Measurements from ENCODE around the gene SLC5A12.

SLC5A12 gene

DNA sequence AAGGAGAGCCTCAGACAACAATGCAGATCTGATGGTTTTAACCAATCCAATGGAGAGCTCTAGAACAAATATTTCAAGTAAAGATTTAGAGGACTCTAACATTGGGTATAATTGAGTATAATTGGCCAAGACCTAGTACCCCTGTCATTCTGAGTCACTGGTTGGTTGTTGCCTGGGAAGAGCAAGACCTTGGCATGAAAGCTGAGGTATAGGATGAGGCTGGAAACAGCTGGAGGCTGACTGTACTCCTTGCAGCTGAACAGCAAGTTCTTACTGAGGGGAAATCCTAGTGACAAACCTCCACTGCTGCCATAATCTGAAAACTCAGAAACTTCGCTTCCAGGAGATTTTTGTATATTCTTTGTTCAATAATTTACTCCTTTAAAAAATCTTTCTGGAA is 95.5 kb downstream of the SLC5A12 start:
- Histone ChIP-seq H3K4ac (ENCODE audit: low read length) (no peak overlapping the region), H3K4me1 (ENCODE audit: control insufficient read depth in 2 of 2, insufficient read depth in 1 of 2, low read depth in 1 of 2, low read length in 2 of 2) (no peaks in the 10 kb centered on the region), H2BK12ac (ENCODE audit: low read length) (no peak overlapping the region), H2BK5ac (ENCODE audit: low read length) (no peak overlapping the region), H2BK15ac (ENCODE audit: low read length) (no peak overlapping the region), H4K91ac (ENCODE audit: low read depth, low read length, poor library complexity) (no peak overlapping the region), H3K9ac (ENCODE audit: low read depth, low read length, poor library complexity) (no peak overlapping the region), H3K4me3 (ENCODE audit: low read length in 2 of 2) (no peak overlapping the region), H3K4me2 (ENCODE audit: insufficient read depth, low read length, poor library complexity, severe bottlenecking) (no peak overlapping the region), H2AK5ac (ENCODE audit: low read depth, low read length) (no peak overlapping the region), H3K9me3 (replicated peaks in 1 of 2; ENCODE audit: control insufficient read depth in 2 of 2, insufficient read depth in 1 of 2, low read depth in 1 of 2, low read length in 2 of 2) (no peaks in the 10 kb centered on the region), H3K36me3 (replicated peaks in 1 of 2; ENCODE audit: control insufficient read depth in 2 of 2, insufficient read depth in 2 of 2, low read length in 2 of 2) (no peaks in the 10 kb centered on the region), H4K8ac (ENCODE audit: low read depth, low read length) (no peak overlapping the region), H3K23ac (ENCODE audit: low read depth, low read length, poor library complexity) (no peak overlapping the region), H3K27me3 (ENCODE audit: control insufficient read depth in 3 of 3, insufficient read depth in 3 of 3, low read depth in 1 of 3, low read length in 3 of 3) (no peaks in the 10 kb centered on the region), H2AFZ (ENCODE audit: low read length) (no peak overlapping the region), H3K14ac (ENCODE audit: low read length) (no peak overlapping the region), H3K18ac (ENCODE audit: low read length) (no peak overlapping the region), H3K27ac (replicated peaks; ENCODE audit: low read length) (no peak overlapping the region), H2BK120ac (ENCODE audit: low read depth, low read length) (no peak overlapping the region), H3K79me1 (ENCODE audit: low read depth, low read length) (no peaks in the 10 kb centered on the region)
- WGBS, 2 donors (ENCODE audit: extremely low coverage in 2 of 2, insufficient read length in 2 of 2, insufficient replicate concordance in 1 of 2) = no CpG with 5 or more reads among the region's 1 CpG
- DNase-seq (ENCODE audit: low spot score) = no peak

DNA sequence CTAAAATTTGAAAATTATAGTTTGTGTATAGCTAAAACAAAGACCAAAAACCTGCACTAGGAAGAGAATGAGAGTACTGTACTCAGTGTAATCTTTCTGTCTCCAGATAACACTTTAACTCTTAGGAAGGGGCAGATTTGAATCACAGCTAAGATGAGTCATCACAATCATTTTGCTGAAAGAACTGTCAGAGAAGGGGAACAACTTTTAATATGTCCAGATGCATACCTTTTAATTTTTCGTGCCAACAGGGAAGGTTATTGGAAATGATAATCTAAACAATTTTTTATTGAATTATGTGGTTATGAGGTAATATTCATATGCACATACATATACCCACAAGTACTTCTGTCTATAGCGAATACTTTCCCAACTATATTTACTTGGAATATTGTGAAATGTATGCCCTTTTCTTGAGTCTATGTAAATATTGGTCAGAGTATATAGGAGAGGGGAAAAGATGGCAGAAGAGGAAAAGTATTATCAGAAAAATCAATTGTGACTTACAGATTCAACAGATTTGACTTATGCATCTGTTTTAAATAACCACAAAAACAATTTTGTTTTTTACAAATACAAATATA is 98.7 kb downstream of the SLC5A12 start:
- H3K9me3 ChIP-seq (replicated peaks in 1 of 2; ENCODE audit: control insufficient read depth in 2 of 2, insufficient read depth in 1 of 2, low read depth in 1 of 2, low read length in 2 of 2) = no peaks in the 10 kb centered on the region
- no peak overlapping the region for H2AFZ ChIP-seq (ENCODE audit: low read length)
- no CpG with 5 or more reads among the region's 2 CpGs for WGBS, 2 donors (ENCODE audit: extremely low coverage in 2 of 2, insufficient read length in 2 of 2, insufficient replicate concordance in 1 of 2)
- H3K4ac ChIP-seq (ENCODE audit: low read length) = no peak overlapping the region
- DNase-seq (ENCODE audit: low spot score) = no peak
- H3K9ac ChIP-seq (ENCODE audit: low read depth, low read length, poor library complexity) = no peak overlapping the region
- no peaks in the 10 kb centered on the region for H3K36me3 ChIP-seq (replicated peaks in 1 of 2; ENCODE audit: control insufficient read depth in 2 of 2, insufficient read depth in 2 of 2, low read length in 2 of 2)
- H3K4me1 ChIP-seq (ENCODE audit: control insufficient read depth in 2 of 2, insufficient read depth in 1 of 2, low read depth in 1 of 2, low read length in 2 of 2) = peaks cover 2 to 3% of the 10 kb centered on the region in 2 donors
- H3K18ac ChIP-seq (ENCODE audit: low read length) = no peak overlapping the region
- H3K4me2 ChIP-seq (ENCODE audit: insufficient read depth, low read length, poor library complexity, severe bottlenecking) = no peak overlapping the region
- no peak overlapping the region for H2BK5ac ChIP-seq (ENCODE audit: low read length)
- no peaks in the 10 kb centered on the region for H3K27me3 ChIP-seq (ENCODE audit: control insufficient read depth in 3 of 3, insufficient read depth in 3 of 3, low read depth in 1 of 3, low read length in 3 of 3)
- H2BK12ac ChIP-seq (ENCODE audit: low read length) = no peak overlapping the region
- no peak overlapping the region for H3K23ac ChIP-seq (ENCODE audit: low read depth, low read length, poor library complexity)
- no peaks in the 10 kb centered on the region for H3K79me1 ChIP-seq (ENCODE audit: low read depth, low read length)
- no peak overlapping the region for H3K14ac ChIP-seq (ENCODE audit: low read length)
- H4K8ac ChIP-seq (ENCODE audit: low read depth, low read length) = no peak overlapping the region
- H4K91ac ChIP-seq (ENCODE audit: low read depth, low read length, poor library complexity) = no peak overlapping the region
- no peak overlapping the region for H3K27ac ChIP-seq (replicated peaks; ENCODE audit: low read length)
- no peak overlapping the region for H2AK5ac ChIP-seq (ENCODE audit: low read depth, low read length)
- H2BK15ac ChIP-seq (ENCODE audit: low read length) = no peak overlapping the region
- H2BK120ac ChIP-seq (ENCODE audit: low read depth, low read length) = no peak overlapping the region
- no peak overlapping the region for H3K4me3 ChIP-seq (ENCODE audit: low read length in 2 of 2)

DNA sequence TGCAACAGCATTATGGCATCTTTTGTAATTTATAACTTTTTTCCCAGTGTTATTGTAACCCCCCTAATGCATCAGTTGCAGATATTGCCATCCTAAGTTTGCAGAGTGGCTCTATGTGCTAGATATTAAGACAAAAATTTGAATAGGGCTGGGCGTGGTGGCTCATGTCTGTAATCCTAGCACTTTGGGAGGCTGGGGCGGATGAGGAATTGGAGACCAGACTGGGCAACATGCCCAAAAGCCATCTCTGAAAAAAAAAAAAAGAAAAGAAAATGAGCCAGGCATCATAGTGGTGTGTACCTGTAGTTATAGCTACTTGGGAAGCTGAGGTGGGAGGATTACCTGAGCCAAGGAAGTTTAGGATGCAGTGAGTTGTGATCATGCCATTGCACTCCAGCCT is 99.7 kb downstream of the SLC5A12 start:
- Histone ChIP-seq H3K4me2 (ENCODE audit: insufficient read depth, low read length, poor library complexity, severe bottlenecking) (no peak overlapping the region), H2BK12ac (ENCODE audit: low read length) (no peak overlapping the region), H3K9ac (ENCODE audit: low read depth, low read length, poor library complexity) (no peak overlapping the region), H3K4me1 (ENCODE audit: control insufficient read depth in 2 of 2, insufficient read depth in 1 of 2, low read depth in 1 of 2, low read length in 2 of 2) (peaks cover 2 to 3% of the 10 kb centered on the region in 2 donors), H3K27ac (replicated peaks; ENCODE audit: low read length) (no peak overlapping the region), H2BK120ac (ENCODE audit: low read depth, low read length) (no peak overlapping the region), H2AFZ (ENCODE audit: low read length) (no peak overlapping the region), H3K79me1 (ENCODE audit: low read depth, low read length) (no peaks in the 10 kb centered on the region), H2BK15ac (ENCODE audit: low read length) (no peak overlapping the region), H3K4ac (ENCODE audit: low read length) (no peak overlapping the region), H3K18ac (ENCODE audit: low read length) (no peak overlapping the region), H2BK5ac (ENCODE audit: low read length) (no peak overlapping the region), H3K27me3 (ENCODE audit: control insufficient read depth in 3 of 3, insufficient read depth in 3 of 3, low read depth in 1 of 3, low read length in 3 of 3) (no peaks in the 10 kb centered on the region), H4K91ac (ENCODE audit: low read depth, low read length, poor library complexity) (no peak overlapping the region), H2AK5ac (ENCODE audit: low read depth, low read length) (no peak overlapping the region), H3K23ac (ENCODE audit: low read depth, low read length, poor library complexity) (no peak overlapping the region), H3K9me3 (replicated peaks in 1 of 2; ENCODE audit: control insufficient read depth in 2 of 2, insufficient read depth in 1 of 2, low read depth in 1 of 2, low read length in 2 of 2) (no peaks in the 10 kb centered on the region), H4K8ac (ENCODE audit: low read depth, low read length) (no peak overlapping the region), H3K36me3 (replicated peaks in 1 of 2; ENCODE audit: control insufficient read depth in 2 of 2, insufficient read depth in 2 of 2, low read length in 2 of 2) (no peaks in the 10 kb centered on the region), H3K4me3 (ENCODE audit: low read length in 2 of 2) (no peak overlapping the region), H3K14ac (ENCODE audit: low read length) (no peak overlapping the region)
- no peak for DNase-seq (ENCODE audit: low spot score)
- no CpG with 5 or more reads among the region's 2 CpGs for WGBS, 2 donors (ENCODE audit: extremely low coverage in 2 of 2, insufficient read length in 2 of 2, insufficient replicate concordance in 1 of 2)

DNA sequence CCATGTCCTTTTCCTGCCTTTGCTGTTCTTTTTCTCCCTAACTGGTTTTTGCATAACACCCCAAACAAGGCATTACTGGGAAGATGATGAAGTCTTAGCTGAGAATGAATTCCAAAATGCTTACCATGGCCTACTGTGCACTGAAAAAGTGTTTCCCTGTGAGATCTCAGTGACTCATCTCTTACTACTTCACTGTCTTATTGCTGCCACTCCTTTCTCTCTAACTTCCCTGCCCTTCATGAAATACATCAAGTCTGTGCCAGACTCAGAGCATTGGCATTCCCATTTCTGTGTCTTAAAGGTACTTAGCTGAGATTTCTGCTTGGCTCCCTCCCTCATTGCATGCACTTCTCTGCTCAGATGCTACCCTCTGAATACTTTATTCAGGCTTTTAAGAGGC is 100.7 kb downstream of the SLC5A12 start:
- no peak overlapping the region for H3K4ac ChIP-seq (ENCODE audit: low read length)
- H3K9ac ChIP-seq (ENCODE audit: low read depth, low read length, poor library complexity) = no peak overlapping the region
- H2AFZ ChIP-seq (ENCODE audit: low read length) = peak overlapping the region; percentile 39
- H4K8ac ChIP-seq (ENCODE audit: low read depth, low read length) = no peak overlapping the region
- H3K9me3 ChIP-seq (replicated peaks in 1 of 2; ENCODE audit: control insufficient read depth in 2 of 2, insufficient read depth in 1 of 2, low read depth in 1 of 2, low read length in 2 of 2) = no peaks in the 10 kb centered on the region
- H3K14ac ChIP-seq (ENCODE audit: low read length) = no peak overlapping the region
- H3K36me3 ChIP-seq (replicated peaks in 1 of 2; ENCODE audit: control insufficient read depth in 2 of 2, insufficient read depth in 2 of 2, low read length in 2 of 2) = no peaks in the 10 kb centered on the region
- no peaks in the 10 kb centered on the region for H3K79me1 ChIP-seq (ENCODE audit: low read depth, low read length)
- no peak for DNase-seq (ENCODE audit: low spot score)
- H4K91ac ChIP-seq (ENCODE audit: low read depth, low read length, poor library complexity) = no peak overlapping the region
- no peak overlapping the region for H2BK5ac ChIP-seq (ENCODE audit: low read length)
- H3K4me2 ChIP-seq (ENCODE audit: insufficient read depth, low read length, poor library complexity, severe bottlenecking) = no peak overlapping the region
- H3K18ac ChIP-seq (ENCODE audit: low read length) = no peak overlapping the region
- no peak overlapping the region for H3K23ac ChIP-seq (ENCODE audit: low read depth, low read length, poor library complexity)
- H2BK12ac ChIP-seq (ENCODE audit: low read length) = no peak overlapping the region
- H2AK5ac ChIP-seq (ENCODE audit: low read depth, low read length) = no peak overlapping the region
- H3K27me3 ChIP-seq (ENCODE audit: control insufficient read depth in 3 of 3, insufficient read depth in 3 of 3, low read depth in 1 of 3, low read length in 3 of 3) = no peaks in the 10 kb centered on the region
- no peak overlapping the region for H3K4me3 ChIP-seq (ENCODE audit: low read length in 2 of 2)
- no peak overlapping the region for H2BK15ac ChIP-seq (ENCODE audit: low read length)
- peaks cover 2 to 3% of the 10 kb centered on the region in 2 donors for H3K4me1 ChIP-seq (ENCODE audit: control insufficient read depth in 2 of 2, insufficient read depth in 1 of 2, low read depth in 1 of 2, low read length in 2 of 2)
- no peak overlapping the region for H3K27ac ChIP-seq (replicated peaks; ENCODE audit: low read length)
- no peak overlapping the region for H2BK120ac ChIP-seq (ENCODE audit: low read depth, low read length)

Measured in neuronal stem cell (in vitro differentiated cells).